NT2/D1 (cell line): ENCODE measurements around the gene SRCAP.

Source experiments
- DNase-seq: peaks from one replicate; pipeline ENCODE4 v3.0.0-alpha.2; 2011; ENCODE audit warnings: low read depth, low spot score
- H3K27me3 ChIP-seq: 2 replicates; pipeline ENCODE4 v1.6.0; 2011; ENCODE audit warnings: mild to moderate bottlenecking; ENCODE audit not compliant: insufficient read length, insufficient read depth
- H3K36me3 ChIP-seq: 2 replicates; pipeline ENCODE4 v1.6.1; 2011; ENCODE audit warnings: mild to moderate bottlenecking, low read length, mixed read lengths; ENCODE audit not compliant: insufficient read depth, insufficient read length
- H3K4me1 ChIP-seq: 2 replicates; pipeline ENCODE4 v1.5.1; 2011; ENCODE audit not compliant: insufficient read depth, insufficient read length
- H3K4me3 ChIP-seq: 2 replicates; pipeline ENCODE4 v1.5.1; 2011; ENCODE audit warnings: low read depth; ENCODE audit not compliant: insufficient read length
- H3K9ac ChIP-seq: 2 replicates; pipeline ENCODE4 v1.6.0; 2011; ENCODE audit warnings: low read depth; ENCODE audit not compliant: insufficient read length
- H3K9me3 ChIP-seq: 2 replicates; pipeline ENCODE4 v1.5.1; 2011; ENCODE audit warnings: mild to moderate bottlenecking, low read length; ENCODE audit not compliant: insufficient read depth
- SUZ12 ChIP-seq: IDR thresholded peaks from 2 replicates; pipeline ENCODE4 v1.6.1; 2011; ENCODE audit not compliant: insufficient read length, insufficient read depth; ENCODE audit errors: extremely low read depth
- YY1 ChIP-seq: IDR thresholded peaks from 2 replicates; pipeline ENCODE4 v1.6.1; 2011; ENCODE audit not compliant: insufficient read length, insufficient read depth
- ZNF274 ChIP-seq: IDR thresholded peaks from 2 replicates; pipeline ENCODE4 v1.6.1; 2011; ENCODE audit warnings: mild to moderate bottlenecking, low read depth, low read length

SRCAP gene

DNA sequence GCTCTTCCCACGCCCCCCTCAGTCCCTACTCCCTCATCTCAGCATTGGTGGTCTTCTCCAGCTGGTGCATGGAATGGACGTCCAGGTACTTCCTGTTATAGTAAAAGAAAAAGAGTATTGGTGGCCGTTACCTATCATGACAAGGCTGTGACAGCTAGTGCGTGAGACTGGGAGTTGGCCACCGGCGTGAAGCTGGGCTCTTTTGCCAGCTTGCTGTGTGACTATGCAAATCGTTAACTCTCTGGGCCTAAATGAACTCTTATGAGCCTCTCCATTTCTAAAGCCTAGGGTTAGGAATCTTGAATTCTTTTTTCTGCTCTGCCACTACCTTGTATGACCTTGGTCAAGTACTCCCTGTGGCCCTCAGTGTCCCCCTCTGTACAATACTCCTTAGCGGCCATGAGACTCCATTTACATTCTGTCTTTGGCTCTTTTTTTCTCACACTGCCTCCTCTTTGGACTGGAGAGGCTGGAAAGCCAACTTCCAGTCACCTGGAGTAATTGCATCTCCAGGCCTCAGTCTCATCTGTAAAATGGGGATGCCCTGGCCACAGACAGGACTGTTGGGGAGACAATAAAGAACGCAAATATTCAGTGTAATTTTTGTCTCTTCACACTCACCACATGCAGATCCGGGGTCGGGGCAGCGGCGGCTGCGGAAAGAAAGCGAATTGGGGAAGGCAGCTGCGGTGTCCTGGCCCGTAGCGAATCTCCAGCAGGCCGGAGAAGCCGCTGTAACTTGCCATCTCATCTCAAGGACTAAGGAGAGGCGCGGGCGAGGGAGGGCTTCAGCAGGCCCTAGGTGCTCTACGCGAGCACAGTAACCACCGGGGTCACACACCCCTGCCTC, 61.8 kb downstream of the SRCAP start:
- DNase-seq, result no peak
- Histone ChIP-seq H3K9ac (peak overlapping the region; percentile 92), H3K4me3 (peak overlapping the region; percentile 95), H3K9me3 (no peaks in the 10 kb centered on the region), H3K4me1 (peaks cover 10% of the 10 kb centered on the region), H3K27me3 (no peaks in the 10 kb centered on the region), H3K36me3 (peaks cover 77% of the 10 kb centered on the region)
- TF ChIP-seq SUZ12, result no peak
- no peak for TF ChIP-seq ZNF274
- TF ChIP-seq YY1, result no peak

DNA sequence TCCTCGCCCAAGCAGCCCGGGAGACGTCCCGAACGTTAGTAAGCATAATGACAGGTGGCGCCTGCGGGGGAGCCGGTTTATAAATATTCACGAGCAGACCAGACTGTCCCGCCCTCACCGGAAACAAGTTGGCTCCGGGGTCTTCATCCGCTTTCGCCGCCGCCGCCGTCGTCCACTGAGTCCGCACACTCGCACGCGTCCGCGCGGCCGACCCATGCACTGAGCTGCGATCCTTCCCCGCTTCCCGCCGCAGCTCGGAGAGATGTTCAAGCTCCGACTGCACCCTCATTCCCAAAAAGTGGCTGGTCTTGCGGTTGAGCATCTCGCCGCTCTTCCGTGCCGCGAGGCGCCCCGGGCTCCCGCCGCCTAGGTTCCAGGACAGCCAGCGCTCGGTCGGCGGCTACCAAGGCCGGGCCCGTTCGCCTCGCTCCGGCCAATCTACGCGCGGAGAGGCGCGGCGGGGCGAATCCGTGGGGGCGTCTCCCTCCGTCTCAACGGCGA, 62.5 kb downstream of the SRCAP start:
- Histone ChIP-seq H3K9me3 (no peaks in the 10 kb centered on the region), H3K36me3 (peaks cover 77% of the 10 kb centered on the region), H3K4me1 (peaks cover 10% of the 10 kb centered on the region), H3K9ac (peak overlapping the region; percentile 92), H3K27me3 (no peaks in the 10 kb centered on the region), H3K4me3 (peak overlapping the region; percentile 95)
- no peak for DNase-seq
- TF ChIP-seq SUZ12, result no peak
- no peak for TF ChIP-seq ZNF274
- TF ChIP-seq YY1, result no peak

DNA sequence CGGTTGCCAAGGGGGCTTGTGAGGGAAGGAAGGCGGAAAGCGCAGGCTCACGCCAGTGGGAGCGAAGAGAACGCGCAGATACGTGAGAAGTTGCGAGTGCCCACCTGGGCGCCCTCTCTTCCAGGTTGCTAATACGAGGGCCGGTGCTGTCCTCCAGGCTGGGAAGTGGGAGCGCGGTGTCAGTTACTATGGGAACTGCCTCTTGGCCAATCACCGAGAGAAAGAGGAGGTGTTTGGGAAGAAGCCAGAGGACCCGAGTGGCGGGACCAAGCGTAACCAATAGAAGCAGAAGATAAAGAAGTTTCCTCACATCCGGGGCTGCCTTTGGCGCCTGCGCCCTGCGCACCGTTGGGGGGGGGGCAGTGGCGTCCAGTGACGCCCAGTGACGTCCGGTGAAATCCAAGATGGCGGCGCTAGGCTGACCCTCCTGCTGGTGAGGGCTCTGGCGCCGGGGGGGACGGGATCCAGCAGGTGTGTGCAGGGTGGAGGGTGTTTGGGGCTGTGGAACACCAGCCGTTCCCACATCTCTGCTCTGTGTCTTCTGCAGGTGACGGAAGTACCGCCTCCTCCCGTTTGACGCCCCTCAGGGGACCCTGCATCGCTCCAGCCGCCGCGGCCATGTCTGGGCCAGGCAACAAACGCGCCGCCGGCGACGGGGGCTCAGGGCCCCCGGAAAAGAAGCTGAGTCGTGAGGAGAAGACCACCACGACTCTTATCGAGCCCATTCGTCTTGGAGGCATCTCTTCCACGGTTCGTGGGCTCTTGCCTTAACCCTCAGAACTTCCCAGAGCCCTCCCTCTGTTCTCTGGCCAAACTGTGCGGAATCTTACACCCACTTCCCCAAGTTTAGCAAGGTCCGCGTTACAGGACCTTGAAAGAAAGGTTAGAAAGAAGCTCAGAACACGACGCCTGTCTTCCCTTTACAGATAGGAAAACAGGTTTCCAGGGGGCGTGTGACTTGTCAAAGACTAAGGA, 63.2 kb downstream of the SRCAP start, which contains the start of the genes CFAP119 and RNF40:
Gene CFAP119 (minus strand): TSS at position 135 of the 975 bp plus-strand sequence. CDS start 314 bp downstream, outside the sequence.
Gene RNF40 (plus strand): TSS at position 395 of the 975 bp plus-strand sequence. CDS start 224 bp downstream, at position 619.
- Histone ChIP-seq H3K4me3 (peak within 1 kb of the TSS; percentile 95), H3K4me1 (peaks cover 10% of the 10 kb centered on the region), H3K36me3 (peaks cover 77% of the 10 kb centered on the region), H3K9ac (peak within 1 kb of the TSS; percentile 94), H3K9me3 (no peaks in the 10 kb centered on the region), H3K27me3 (no peaks in the 10 kb centered on the region)
- peak; percentile 97 for DNase-seq
- TF ChIP-seq SUZ12 (no peak), YY1 (peak; percentile 91), ZNF274 (no peak)

DNA sequence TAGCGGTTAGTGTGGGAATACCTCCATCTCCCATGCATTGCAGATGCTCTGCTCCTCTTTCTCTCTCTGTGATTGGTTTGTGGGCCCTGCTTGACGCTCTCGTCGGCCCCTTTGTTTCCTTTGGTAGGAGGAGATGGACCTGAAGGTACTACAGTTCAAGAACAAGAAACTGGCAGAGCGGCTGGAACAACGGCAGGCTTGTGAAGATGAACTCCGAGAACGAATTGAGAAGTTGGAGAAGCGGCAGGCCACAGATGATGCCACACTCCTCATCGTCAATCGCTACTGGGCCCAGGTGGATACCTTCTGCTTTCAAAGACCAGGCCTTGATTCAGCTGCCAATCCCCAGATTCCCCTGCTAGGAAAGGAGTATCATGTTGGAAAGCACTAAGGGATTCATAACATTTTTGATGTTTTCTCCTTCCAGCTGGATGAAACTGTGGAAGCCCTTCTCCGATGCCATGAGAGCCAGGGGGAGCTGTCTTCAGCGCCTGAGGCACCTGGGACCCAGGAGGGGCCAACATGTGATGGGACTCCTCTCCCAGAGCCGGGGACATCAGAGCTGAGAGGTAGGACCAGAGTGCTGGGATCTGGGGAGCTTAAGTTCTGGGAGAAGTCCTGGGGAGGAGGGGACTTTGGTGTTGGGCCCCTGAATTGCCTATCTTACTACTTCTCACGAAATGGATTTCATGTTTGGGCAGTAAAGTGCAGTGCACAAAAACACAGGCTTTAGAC, 64.2 kb downstream of the SRCAP start:
- no peak for DNase-seq
- peaks cover 79% of the 10 kb centered on the region for H3K36me3 ChIP-seq
- no peaks in the 10 kb centered on the region for H3K27me3 ChIP-seq
- peaks cover 10% of the 10 kb centered on the region for H3K4me1 ChIP-seq
- H3K9ac ChIP-seq, result peak overlapping the region; percentile 94
- TF ChIP-seq ZNF274 (no peak), YY1 (no peak), SUZ12 (no peak)
- peak overlapping the region; percentile 95 for H3K4me3 ChIP-seq
- H3K9me3 ChIP-seq, result no peaks in the 10 kb centered on the region

DNA sequence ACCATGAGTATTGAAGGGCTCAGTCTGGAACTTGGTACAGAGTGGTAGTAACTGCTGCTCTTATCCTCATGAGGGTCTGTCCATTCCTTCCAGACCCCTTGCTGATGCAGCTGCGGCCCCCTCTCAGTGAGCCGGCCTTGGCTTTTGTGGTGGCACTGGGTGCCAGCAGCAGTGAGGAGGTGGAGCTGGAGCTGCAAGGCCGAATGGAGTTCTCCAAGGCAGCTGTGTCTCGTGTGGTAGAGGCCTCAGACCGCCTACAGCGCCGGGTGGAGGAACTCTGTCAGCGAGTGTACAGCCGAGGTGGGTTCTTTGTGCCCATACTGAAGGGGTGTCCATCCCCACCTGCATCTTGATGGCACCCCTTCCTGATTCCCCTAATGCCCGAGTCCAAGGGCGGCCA, 65.1 kb downstream of the SRCAP start:
- H3K9ac ChIP-seq, result no peak overlapping the region
- no peaks in the 10 kb centered on the region for H3K9me3 ChIP-seq
- no peak for TF ChIP-seq ZNF274
- TF ChIP-seq YY1, result no peak
- no peak for TF ChIP-seq SUZ12
- peaks cover 10% of the 10 kb centered on the region for H3K4me1 ChIP-seq
- no peak for DNase-seq
- no peaks in the 10 kb centered on the region for H3K27me3 ChIP-seq
- H3K36me3 ChIP-seq, result peaks cover 83% of the 10 kb centered on the region
- H3K4me3 ChIP-seq, result no peak overlapping the region

DNA sequence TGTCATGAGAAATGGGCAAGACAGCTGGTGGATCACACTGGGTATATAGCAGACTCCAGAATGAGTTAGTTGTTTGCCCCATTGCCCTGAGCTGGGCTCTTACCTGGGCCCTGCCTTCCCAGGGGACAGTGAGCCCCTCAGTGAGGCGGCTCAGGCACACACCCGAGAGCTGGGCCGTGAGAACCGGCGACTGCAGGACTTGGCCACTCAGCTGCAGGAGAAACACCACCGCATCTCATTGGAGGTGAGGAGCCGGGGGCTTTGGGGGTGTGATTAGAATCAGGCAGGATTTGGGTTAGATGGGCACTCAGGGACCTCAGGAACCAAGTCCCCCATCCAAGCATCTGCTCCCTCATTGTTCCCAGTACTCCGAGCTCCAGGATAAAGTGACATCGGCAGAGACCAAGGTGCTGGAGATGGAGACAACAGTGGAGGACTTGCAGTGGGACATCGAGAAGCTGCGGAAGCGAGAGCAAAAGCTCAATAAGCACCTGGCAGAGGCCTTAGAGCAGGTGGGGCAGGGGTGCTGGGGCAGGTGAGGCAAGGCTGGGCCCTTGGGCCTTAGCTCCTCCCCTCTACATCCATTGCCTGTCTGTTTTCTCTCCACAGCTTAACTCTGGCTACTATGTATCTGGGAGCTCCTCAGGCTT, 66.0 kb downstream of the SRCAP start:
- no peak for DNase-seq

More for the DNA sequence above, 66.0 kb downstream of the SRCAP start:
- Histone ChIP-seq H3K4me1 (peaks cover 10% of the 10 kb centered on the region), H3K9ac (peak overlapping the region; percentile 43), H3K9me3 (no peaks in the 10 kb centered on the region), H3K4me3 (no peak overlapping the region), H3K36me3 (peaks cover 83% of the 10 kb centered on the region), H3K27me3 (no peaks in the 10 kb centered on the region)
- TF ChIP-seq ZNF274 (no peak), SUZ12 (no peak)
